ENCODE results near the gene GK2. TPM values are rescaled to one million over a fixed set of nuclear protein-coding genes. Genes with fewer than 3 reads are reported as not detected.

GK2 gene
- total and polyA plus RNA-seq, 9 of the 15 experiments (the other 6 are each of a cell fraction or from before 2014, with no cell fraction given): 0.07 TPM; not detected in 8

- Histone ChIP-seq H3K79me2 (ENCODE audit: control insufficient read depth, insufficient read depth, low read length) (no peaks in the 10 kb centered on the region), H3K4me1 (replicated peaks in 1 of 2; ENCODE audit: control insufficient read depth in 2 of 2, insufficient read depth in 2 of 2, low read length in 2 of 2) (0 out of 5 replicates have a peak, but pooled peaks cover 0 to 4% of the 10 kb centered on the region in 2 experiments), H3K9me1 (ENCODE audit: control insufficient read depth, insufficient read depth, low read length) (no peaks in the 10 kb centered on the region), H3K9me3 (replicated peaks; ENCODE audit: control insufficient read depth, insufficient read depth, low read depth, low read length) (no peaks in the 10 kb centered on the region), H3K27me3 (ENCODE audit: control insufficient read depth in 2 of 2, insufficient read depth in 2 of 2, low read length in 2 of 2) (no peaks in the 10 kb centered on the region), H3K4me3 (no peak overlapping the region), H4K20me1 (replicated peaks; ENCODE audit: control insufficient read depth, insufficient read depth, low read length) (no peaks in the 10 kb centered on the region), H3K36me3 (ENCODE audit: control insufficient read depth, insufficient read depth, low read length) (no peaks in the 10 kb centered on the region), H3K4me2 (ENCODE audit: insufficient read depth, low read length) (no peak overlapping the region), H3K9ac (ENCODE audit: insufficient read depth in 1 of 2, low read depth in 2 of 2, low read length in 2 of 2) (no peak overlapping the region), H3K27ac (ENCODE audit: extremely low read depth, low read depth, low read length) (no peak overlapping the region), H2AFZ (ENCODE audit: low read depth, low read length) (no peak overlapping the region)
- DNase-seq (ENCODE audit: extremely low read depth in 1 of 4, low spot score in 3 of 4) (no peak), FAIRE-seq (no peak), ATAC-seq (no peak)
- in situ Hi-C loops (cut with MboI): no loop called here
- no TSS peak for BruUV-seq (replicated peaks)
- ChIA-PET POLR2A (no interaction called here), CTCF (ENCODE audit: low intra/inter-chr PET ratio) (no interaction called here)
- TF ChIP-seq CSDE1 (IDR thresholded peaks at IDR 0.05): no peak
- TF ChIP-seq KLF1 (tag; IDR thresholded peaks at IDR 0.05): no peak
- TF ChIP-seq GTF3C2 (IDR thresholded peaks at IDR 0.05; ENCODE audit: borderline replicate concordance, extremely low read depth, insufficient read length): no peak
- no peak for TF ChIP-seq RREB1 (CRISPR knock-in tag; IDR thresholded peaks at IDR 0.05)
- no peak for TF ChIP-seq RBM22 (IDR thresholded peaks at IDR 0.05; ENCODE audit: low read depth, low read length, poor library complexity, severe bottlenecking)
- TF ChIP-seq ZBTB34 (CRISPR knock-in tag; IDR thresholded peaks at IDR 0.05): no peak
- TF ChIP-seq PREB (CRISPR knock-in tag; IDR thresholded peaks at IDR 0.05): no peak
- TF ChIP-seq ZBTB49 (CRISPR knock-in tag; IDR thresholded peaks at IDR 0.05; ENCODE audit: borderline replicate concordance): no peak
- intact Hi-C loops (cut with micrococcal nuclease): no loop called here
- WGBS (ENCODE audit: insufficient coverage, low coverage, missing lambda C conversion rate): 9% methylated on average over 5 of the region's 5 CpGs
Observed at GRCh38 chr4:79397951-79398350, 10.1 kb downstream of the GK2 start.
